ENCODE results near the gene STK32B. TPM values are rescaled to one million over a fixed set of nuclear protein-coding genes. Genes with fewer than 3 reads are reported as not detected.

The STK32B gene
- total RNA-seq, 4 donors from 2014 or later: 0.09 to 3.2 (median 0.38) TPM; not detected in 1

DNA sequence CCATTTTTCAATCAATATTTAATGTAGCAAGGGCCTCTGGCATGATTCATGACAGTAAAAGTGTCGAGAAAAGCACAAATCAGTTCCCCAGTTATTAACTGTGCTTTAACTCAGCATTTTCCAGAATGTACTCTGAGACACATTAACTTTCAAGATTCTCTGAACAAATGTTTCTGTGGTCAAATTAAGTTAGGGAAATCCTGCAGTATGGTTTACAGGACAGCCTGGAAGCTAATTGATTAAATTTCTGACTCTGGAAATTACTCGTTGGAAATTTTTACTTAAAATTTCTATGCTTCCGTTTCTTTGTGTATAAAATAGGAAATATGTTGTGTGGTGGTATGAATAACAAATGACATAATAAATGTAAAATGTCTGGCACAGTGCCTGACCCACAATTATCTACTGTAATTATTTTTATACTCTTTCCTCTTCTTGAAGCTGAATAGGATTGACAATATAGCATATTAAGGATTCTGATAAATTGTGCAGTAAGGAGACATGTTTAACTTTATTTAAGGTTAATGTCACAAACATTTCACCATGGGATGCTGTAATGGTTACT lies 33.7 kb downstream of the STK32B start:
- Histone ChIP-seq H3K27me3 (no peaks in the 10 kb centered on the region), H3K36me3 (no peaks in the 10 kb centered on the region), H3K4me3 (no peak overlapping the region), H3K27ac (no peak overlapping the region), H3K4me1 (no peaks in the 10 kb centered on the region), H3K9me3 (peaks cover 0 to 28% (median 6%) of the 10 kb centered on the region in 3 donors)
- intact Hi-C loops (cut with DNase I): no loop called here
- no peak for TF ChIP-seq POLR2A (IDR thresholded peaks at IDR 0.05)
- TF ChIP-seq, protein P1, sequence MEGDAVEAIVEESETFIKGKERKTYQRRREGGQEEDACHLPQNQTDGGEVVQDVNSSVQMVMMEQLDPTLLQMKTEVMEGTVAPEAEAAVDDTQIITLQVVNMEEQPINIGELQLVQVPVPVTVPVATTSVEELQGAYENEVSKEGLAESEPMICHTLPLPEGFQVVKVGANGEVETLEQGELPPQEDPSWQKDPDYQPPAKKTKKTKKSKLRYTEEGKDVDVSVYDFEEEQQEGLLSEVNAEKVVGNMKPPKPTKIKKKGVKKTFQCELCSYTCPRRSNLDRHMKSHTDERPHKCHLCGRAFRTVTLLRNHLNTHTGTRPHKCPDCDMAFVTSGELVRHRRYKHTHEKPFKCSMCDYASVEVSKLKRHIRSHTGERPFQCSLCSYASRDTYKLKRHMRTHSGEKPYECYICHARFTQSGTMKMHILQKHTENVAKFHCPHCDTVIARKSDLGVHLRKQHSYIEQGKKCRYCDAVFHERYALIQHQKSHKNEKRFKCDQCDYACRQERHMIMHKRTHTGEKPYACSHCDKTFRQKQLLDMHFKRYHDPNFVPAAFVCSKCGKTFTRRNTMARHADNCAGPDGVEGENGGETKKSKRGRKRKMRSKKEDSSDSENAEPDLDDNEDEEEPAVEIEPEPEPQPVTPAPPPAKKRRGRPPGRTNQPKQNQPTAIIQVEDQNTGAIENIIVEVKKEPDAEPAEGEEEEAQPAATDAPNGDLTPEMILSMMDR (IDR thresholded peaks at IDR 0.05): no peak
- WGBS, 2 donors: 35 to 49% methylated on average over 3 of the region's 3 CpGs
- DNase-seq: no peak

DNA sequence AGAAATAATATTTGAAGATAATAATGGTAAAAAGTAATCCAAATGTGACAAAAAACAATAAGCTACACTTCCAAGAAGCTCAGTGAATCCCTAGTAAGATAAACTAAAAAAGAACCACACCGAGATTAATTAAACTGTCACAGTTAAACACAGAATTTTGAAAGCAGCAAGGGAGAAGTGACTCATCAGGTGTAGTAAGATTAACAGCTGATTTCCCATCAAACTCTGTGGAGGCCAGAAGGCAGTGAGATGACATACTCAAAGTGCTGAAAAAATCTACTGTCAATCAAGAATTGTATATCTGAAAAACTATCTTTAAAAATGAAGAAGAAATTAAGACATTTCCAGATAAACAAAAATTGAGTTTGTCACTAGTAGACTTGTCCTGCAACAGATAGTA lies 35.3 kb downstream of the STK32B start:
- no peaks in the 10 kb centered on the region for H3K36me3 ChIP-seq
- no peak overlapping the region for H3K27ac ChIP-seq
- TF ChIP-seq, protein P1 (IDR thresholded peaks at IDR 0.05): no peak
- TF ChIP-seq POLR2A (IDR thresholded peaks at IDR 0.05): no peak
- peaks cover 0 to 22% (median 6%) of the 10 kb centered on the region in 3 donors for H3K9me3 ChIP-seq
- DNase-seq: no peak
- H3K4me1 ChIP-seq: no peaks in the 10 kb centered on the region
- WGBS, 2 donors: 56 to 72% methylated on average over 1 of the region's 1 CpG
- intact Hi-C loops (cut with DNase I): no loop called here
- no peak overlapping the region for H3K4me3 ChIP-seq
- no peaks in the 10 kb centered on the region for H3K27me3 ChIP-seq

DNA sequence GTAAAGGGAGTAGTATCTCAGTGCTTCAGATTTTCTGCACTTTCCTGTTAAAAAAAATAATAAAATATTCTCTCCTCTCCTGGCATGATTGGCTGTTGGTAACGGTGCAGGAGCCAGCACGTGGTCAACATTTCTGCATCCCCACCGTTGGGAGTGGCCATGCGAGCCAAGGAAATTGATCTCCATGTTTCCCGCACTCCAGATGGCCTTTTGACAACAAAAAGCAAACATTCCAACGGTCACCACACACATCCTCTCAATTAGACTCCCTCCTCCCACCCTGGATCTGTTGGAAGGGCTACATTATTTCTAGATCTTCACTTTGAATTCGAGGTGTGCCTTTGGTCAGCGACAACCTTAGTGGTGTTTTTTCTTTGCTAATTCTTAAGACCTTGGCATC lies 45.0 kb downstream of the STK32B start:
- Histone ChIP-seq H3K9me3 (no peaks in the 10 kb centered on the region), H3K4me3 (no peak overlapping the region), H3K27me3 (no peaks in the 10 kb centered on the region), H3K4me1 (no peaks in the 10 kb centered on the region), H3K36me3 (no peaks in the 10 kb centered on the region), H3K27ac (no peak overlapping the region)
- intact Hi-C loops (cut with DNase I): no loop called here
- 29 to 40% methylated on average over 8 of the region's 8 CpGs for WGBS, 2 donors
- no peak for TF ChIP-seq POLR2A (IDR thresholded peaks at IDR 0.05)
- TF ChIP-seq, protein P1 (IDR thresholded peaks at IDR 0.05): no peak
- DNase-seq: no peak

DNA sequence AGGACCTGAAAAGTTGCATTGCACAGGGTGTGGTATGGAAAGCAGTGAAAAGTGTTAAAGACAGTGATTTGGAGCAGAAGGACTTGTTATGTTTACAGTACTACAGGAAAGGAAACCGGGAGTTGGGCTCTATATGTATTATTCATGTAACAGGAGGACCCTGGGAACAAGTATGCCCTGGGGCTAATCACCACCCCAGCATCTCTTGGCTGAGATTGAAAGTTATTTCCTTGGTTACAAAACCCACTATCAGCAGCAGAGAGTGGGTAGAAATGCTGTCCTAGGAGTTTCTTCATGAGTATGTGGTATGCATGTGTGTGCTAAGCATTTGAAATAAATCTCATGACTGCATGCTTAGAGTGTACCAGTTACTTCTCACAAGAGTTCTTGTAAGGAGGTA lies 46.9 kb downstream of the STK32B start:
- intact Hi-C loops (cut with DNase I): no loop called here

DNA sequence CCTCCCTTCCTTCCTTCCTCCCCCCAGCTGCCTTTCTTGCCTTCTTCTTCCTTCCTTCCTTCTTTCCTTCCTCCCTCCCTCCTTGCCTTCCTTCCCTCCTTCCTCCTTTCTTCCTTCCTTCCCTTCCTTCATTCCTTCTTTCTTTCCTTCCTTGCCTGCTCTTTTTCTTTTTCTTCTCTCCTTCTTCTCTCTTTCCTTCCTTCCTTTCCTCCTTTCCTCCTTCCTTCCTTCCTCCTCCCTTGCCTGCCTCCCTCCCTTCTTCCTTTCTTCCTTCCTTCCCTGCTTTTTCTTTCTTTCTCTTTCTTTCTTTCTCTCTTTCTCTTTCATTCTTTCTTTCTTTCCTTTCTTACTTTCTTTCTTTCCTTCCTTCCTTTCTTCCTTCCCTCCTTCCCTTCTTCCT lies 49.1 kb downstream of the STK32B start:
- Histone ChIP-seq H3K36me3 (no peaks in the 10 kb centered on the region), H3K9me3 (no peaks in the 10 kb centered on the region), H3K4me1 (no peaks in the 10 kb centered on the region), H3K4me3 (no peak overlapping the region), H3K27me3 (no peaks in the 10 kb centered on the region), H3K27ac (no peak overlapping the region)
- no peak for TF ChIP-seq POLR2A (IDR thresholded peaks at IDR 0.05)
- TF ChIP-seq, protein P1 (IDR thresholded peaks at IDR 0.05): no peak
- intact Hi-C loops (cut with DNase I): no loop called here
- DNase-seq: no peak

More for the DNA sequence above, 46.9 kb downstream of the STK32B start:
- Histone ChIP-seq H3K36me3 (no peaks in the 10 kb centered on the region), H3K27me3 (no peaks in the 10 kb centered on the region), H3K4me1 (no peaks in the 10 kb centered on the region), H3K27ac (no peak overlapping the region), H3K9me3 (no peaks in the 10 kb centered on the region), H3K4me3 (no peak overlapping the region)
- TF ChIP-seq, protein P1 (IDR thresholded peaks at IDR 0.05): no peak
- TF ChIP-seq POLR2A (IDR thresholded peaks at IDR 0.05): no peak
- 18 to 31% methylated on average over 1 of the region's 1 CpG for WGBS, 2 donors
- DNase-seq: no peak
